K562 (cell line): ENCODE data around the gene NOM1. TPM values are rescaled to one million over a fixed set of nuclear protein-coding genes. Genes with fewer than 3 reads are reported as not detected.

Source experiments
- DIDO1 ChIP-seq: fragments of 450-650 bp; IDR thresholded peaks from 2 replicates; pipeline ENCODE4 v1.6.1; 2016; ENCODE audit warnings: low read depth, missing biosample characterization, missing genetic modification characterization
- E2F6 ChIP-seq, 2 experiments: IDR thresholded peaks; 2 replicates each; pipeline ENCODE4 v1.6.1; 2011; ENCODE audit warnings: borderline replicate concordance in 1 of 2, control low read depth in 1 of 2, low read depth in 1 of 2, low read length in 1 of 2, mild to moderate bottlenecking in 1 of 2, mixed read lengths in 1 of 2, moderate library complexity in 1 of 2; ENCODE audit not compliant: insufficient read depth in 1 of 2, insufficient read length in 1 of 2, poor library complexity in 1 of 2, severe bottlenecking in 1 of 2; ENCODE audit errors: extremely low read depth in 1 of 2
- HMGXB4 ChIP-seq: sonication (generic); formaldehyde crosslinking; IDR thresholded peaks from 2 replicates; pipeline ENCODE4 v1.8.1; 2023; ENCODE audit warnings: mild to moderate bottlenecking, missing genetic modification reagents
- KDM1A ChIP-seq, 2 experiments: fragments of 450-650 bp; IDR thresholded peaks; 2 replicates each; pipeline ENCODE4 v1.6.1; 2016; ENCODE audit warnings: mild to moderate bottlenecking in 2 of 2
- MGA ChIP-seq: fragments of 450-650 bp; IDR thresholded peaks from 2 replicates; pipeline ENCODE4 v1.6.1; 2016; ENCODE audit warnings: mild to moderate bottlenecking, moderate library complexity
- SAP30 ChIP-seq: fragments of 200-600 bp; sonication (generic); IDR thresholded peaks from 2 replicates; pipeline ENCODE4 v1.6.1; 2012; ENCODE audit warnings: borderline replicate concordance, low read depth, mild to moderate bottlenecking, moderate library complexity, low read length, control low read depth, inconsistent platforms; ENCODE audit not compliant: insufficient read depth, poor library complexity, severe bottlenecking
- SMARCA5 ChIP-seq: fragments of 450-650 bp; IDR thresholded peaks from 2 replicates; pipeline ENCODE4 v1.6.1; 2016
- TEAD1 ChIP-seq, 2 experiments: fragments of 450-650 bp in 1 of 2; sonication (generic) in 1 of 2; formaldehyde crosslinking; IDR thresholded peaks; 2 replicates each; pipeline versions ENCODE4 v1.4.0 to v1.8.0; 2020 to 2022; ENCODE audit warnings: mild to moderate bottlenecking in 2 of 2, missing genetic modification reagents in 1 of 2
- TEAD2 ChIP-seq: fragments of 450-650 bp; IDR thresholded peaks from 2 replicates; pipeline ENCODE4 v1.6.1; 2016; ENCODE audit warnings: missing genetic modification characterization, control low read depth, missing compliant biosample characterization
- ZNF277 ChIP-seq: fragments of 250-450 bp; sonication (Bioruptor Pico); IDR thresholded peaks from 2 replicates; pipeline ENCODE4 v1.8.0; 2022; ENCODE audit warnings: inconsistent platforms, mild to moderate bottlenecking, moderate library complexity, borderline replicate concordance
- polyA plus RNA-seq, 8 experiments: library from polyadenylated mRNA; depleted of rRNA in 4 of 8; stranded (reverse) in 5 of 8; unstranded in 3 of 8; fragments of >200 nt; fragmentation: Nextera tagmentation in 2 of 8; fragmentation: Illumina TruSeq in 1 of 8; extraction: Ambion mirVana in 2 of 8; extraction: Trizol in 1 of 8; gene quantifications; 2 replicates each; pipeline versions ENCODE4 v1.2.1 to v1.2.3, GENCODE V29; 2011 to 2014; ENCODE audit warnings: inconsistent platforms in 1 of 8, missing spikeins in 1 of 8
- total RNA-seq, 7 experiments: library from RNA; depleted of rRNA in 6 of 7; stranded (reverse); fragments of >200 nt in 6 of 7; fragmentation: Illumina TruSeq in 2 of 7; extraction: Trizol in 2 of 7; gene quantifications; 2 replicates each; pipeline versions ENCODE4 v1.2.1 to v1.2.3, GENCODE V29; 2011 to 2021; ENCODE audit warnings: low replicate concordance in 1 of 7

Gene NOM1
- total and polyA plus RNA-seq, 9 of the 15 experiments (the other 6 are each of a cell fraction or from before 2014, with no cell fraction given), result 6.8 to 47.3 (median 37.4) TPM

GRCh38 chr7:156999958-157000726 is 50.6 kb downstream of the NOM1 start (continued):
- TF ChIP-seq MGA, result peak; percentile 89
- no peak for TF ChIP-seq SAP30
- no peak for TF ChIP-seq KDM1A (IDR thresholded peaks at IDR 0.05)
- TF ChIP-seq DIDO1 (tag), result no peak
- TF ChIP-seq TEAD2, result no peak
- no peak for TF ChIP-seq ZNF277 (CRISPR knock-in tag)
- no peak for TF ChIP-seq TEAD1 (CRISPR knock-in tag; IDR thresholded peaks at IDR 0.05)
- peak; percentile 32 to 88 for TF ChIP-seq E2F6 (IDR thresholded peaks at IDR 0.05; ENCODE audit: borderline replicate concordance in 1 of 2, extremely low read depth in 1 of 2, insufficient read depth in 1 of 2, insufficient read length in 1 of 2, low read depth in 1 of 2, low read length in 1 of 2, poor library complexity in 1 of 2, severe bottlenecking in 1 of 2)
- no peak for TF ChIP-seq HMGXB4 (CRISPR knock-in tag)
- no peak for TF ChIP-seq SMARCA5
